Brain microvascular endothelial cell (primary cell): ENCODE results near the gene FBXO10.
"Not testable (repeated sequence)": the region's sequence is repeated elsewhere in the genome, so short reads cannot be mapped to it uniquely, and the experiment has no call there.

Experiments
- DNase-seq: peaks from one replicate; pipeline ENCODE4 v3.0.0-alpha.2; 2020
- H3K27ac ChIP-seq: fragments of 250-450 bp; sonication (Bioruptor Pico); 2 replicates; pipeline ENCODE4 v1.5.1; 2020; ENCODE audit warnings: mild to moderate bottlenecking, moderate library complexity
- H3K27me3 ChIP-seq: fragments of 250-450 bp; sonication (Bioruptor Pico); replicated peaks from 2 replicates; pipeline ENCODE4 v1.5.1; 2020; ENCODE audit warnings: mild to moderate bottlenecking
- H3K36me3 ChIP-seq: fragments of 250-450 bp; sonication (Bioruptor Pico); replicated peaks from 2 replicates; pipeline ENCODE4 v1.5.1; 2020; ENCODE audit warnings: mild to moderate bottlenecking
- H3K4me3 ChIP-seq: 2 replicates; pipeline ENCODE4 v1.5.1; 2011; ENCODE audit warnings: low read depth, mild to moderate bottlenecking, control low read depth, low read length, moderate library complexity
- CTCF ChIP-seq: IDR thresholded peaks from 2 replicates; pipeline ENCODE4 v1.5.1; 2011; ENCODE audit warnings: low read depth, mild to moderate bottlenecking, moderate library complexity, low read length, control low read depth, inconsistent platforms; ENCODE audit errors: missing control alignments
- in situ Hi-C: cut with HindIII; loops from 2 replicates; pipeline ENCODE4 v1.10.0; 2017; ENCODE audit warnings: low sequenced_read_pairs, low pct_ligation_motif_present

Gene FBXO10

GRCh38 chr9:37512437-37512836 is 63.7 kb downstream of the FBXO10 start:
- no peak for TF ChIP-seq CTCF

GRCh38 chr9:37511016-37512010 is 64.9 kb downstream of the FBXO10 start:
- no peak overlapping the region for H3K27ac ChIP-seq
- no peaks in the 10 kb centered on the region for H3K36me3 ChIP-seq
- H3K4me3 ChIP-seq: no peak overlapping the region
- H3K27me3 ChIP-seq: no peaks in the 10 kb centered on the region
- in situ Hi-C loops: no loop called here
- DNase-seq: no peak
- TF ChIP-seq CTCF: peak; percentile 51

More at GRCh38 chr9:37512437-37512836, 63.7 kb downstream of the FBXO10 start:
- no peaks in the 10 kb centered on the region for H3K36me3 ChIP-seq
- H3K4me3 ChIP-seq: no peak overlapping the region
- H3K27me3 ChIP-seq: no peaks in the 10 kb centered on the region
- in situ Hi-C loops: no loop called here
- no peak for DNase-seq
- H3K27ac ChIP-seq: no peak overlapping the region

- H3K36me3 ChIP-seq, in situ Hi-C loops, H3K27ac ChIP-seq, H3K27me3 ChIP-seq, H3K4me3 ChIP-seq, DNase-seq: not testable (repeated sequence)
Measured at GRCh38 chr9:37510053-37510452, 66.1 kb downstream of the FBXO10 start.

- no peak for TF ChIP-seq CTCF
- in situ Hi-C loops: no loop called here
- H3K27ac ChIP-seq: no peak overlapping the region
- DNase-seq: no peak
- no peaks in the 10 kb centered on the region for H3K27me3 ChIP-seq
- H3K36me3 ChIP-seq: peaks cover 4% of the 10 kb centered on the region
- no peak overlapping the region for H3K4me3 ChIP-seq
Measured at GRCh38 chr9:37509536-37509935, 66.6 kb downstream of the FBXO10 start.

- H3K4me3 ChIP-seq: no peak overlapping the region
- in situ Hi-C loops: no loop called here
- no peak overlapping the region for H3K27ac ChIP-seq
- peaks cover 5% of the 10 kb centered on the region for H3K36me3 ChIP-seq
- TF ChIP-seq CTCF: no peak
- no peak for DNase-seq
- H3K27me3 ChIP-seq: no peaks in the 10 kb centered on the region
Measured at GRCh38 chr9:37508834-37509206, 67.4 kb downstream of the FBXO10 start.

- peaks cover 9% of the 10 kb centered on the region for H3K36me3 ChIP-seq
Measured at GRCh38 chr9:37508135-37508833, 67.9 kb downstream of the FBXO10 start.

More at GRCh38 chr9:37508135-37508833, 67.9 kb downstream of the FBXO10 start:
- H3K4me3 ChIP-seq: no peak overlapping the region
- TF ChIP-seq CTCF: no peak
- in situ Hi-C loops: no loop called here
- no peak overlapping the region for H3K27ac ChIP-seq
- H3K27me3 ChIP-seq: no peaks in the 10 kb centered on the region
- DNase-seq: no peak
